HepG2 (cell line): ENCODE data around the gene LENEP. TPM values are rescaled to one million over a fixed set of nuclear protein-coding genes. Genes with fewer than 3 reads are reported as not detected.

ENCODE experiments used
- ATAC-seq: fragments of 200-7000 bp; cut with Tn5 transposase; 3 replicates; pipeline ENCODE4 v1.9.1; 2020; ENCODE audit warnings: mild to moderate bottlenecking, moderate library complexity
- BruUV-seq: library from RNA; stranded (reverse); fragments of 400-500 nt; replicated peaks from 2 replicates; lab custom pipeline; 2021; lab: Mats Ljungman, UMichigan
- CTCF ChIA-PET: fragments of 300-600 bp; formaldehyde crosslinking; extraction: SDS; loops from one replicate; lab custom pipeline; 2021; ENCODE audit warnings: low total read pairs, inconsistent platforms, low intra/inter-chr PET ratio; lab: Yijun Ruan, JAX
- POLR2A ChIA-PET: fragments of 350-600 bp; sonication (Branson Sonifier 250); formaldehyde crosslinking; loops from one replicate; lab custom pipeline; 2020; ENCODE audit warnings: antibody characterized with exemption, inconsistent platforms; lab: Yijun Ruan, JAX
- DNase-seq: peaks from one replicate; pipeline ENCODE4 v3.0.0-alpha.2; 2015; ENCODE audit warnings: low spot score
- FAIRE-seq: peaks from 3 replicates; lab custom pipeline; 2011; peaks lifted over from hg19 to GRCh38; lab: Jason Lieb, UNC
- H2AFZ ChIP-seq: one replicate; pipeline ENCODE4 v1.6.1; 2011; ENCODE audit warnings: low read length, inconsistent platforms
- H3K27ac ChIP-seq: fragments of 300-600 bp; 3 replicates; pipeline ENCODE4 v1.8.0; 2011; ENCODE audit warnings: mixed run types, mild to moderate bottlenecking, mixed read lengths, low read length, inconsistent platforms; ENCODE audit not compliant: insufficient read depth; ENCODE audit errors: extremely low read length
- H3K27me3 ChIP-seq, 2 experiments: fragments of 200-600 bp in 1 of 2; 2 replicates in 1 of 2; 3 replicates in 1 of 2; pipeline versions ENCODE4 v1.6.0 to v1.8.0; 2011; ENCODE audit warnings: low read length in 2 of 2, mild to moderate bottlenecking in 2 of 2, moderate library complexity in 2 of 2, inconsistent platforms in 1 of 2; ENCODE audit not compliant: insufficient read depth in 2 of 2, control insufficient read depth in 1 of 2
- H3K36me3 ChIP-seq, 2 experiments: fragments of 200-600 bp in 1 of 2; replicated peaks in 1 of 2; 2 replicates in 1 of 2; 3 replicates in 1 of 2; pipeline versions ENCODE4 v1.5.1 to v1.8.0; 2011; ENCODE audit warnings: low read length in 2 of 2, inconsistent platforms in 1 of 2; ENCODE audit not compliant: insufficient read depth in 2 of 2, control insufficient read depth in 1 of 2
- H3K4me1 ChIP-seq: 2 replicates; pipeline ENCODE4 v1.5.1; 2012; ENCODE audit warnings: low read length, inconsistent platforms; ENCODE audit not compliant: insufficient read depth
- H3K4me2 ChIP-seq: 2 replicates; pipeline ENCODE4 v1.6.0; 2011; ENCODE audit warnings: low read depth, low read length, inconsistent platforms
- H3K4me3 ChIP-seq, 3 experiments: fragments of 200-600 bp in 1 of 3; sonication (generic), shearing (Covaris generic) in 1 of 3; replicated peaks in 1 of 3; 2 replicates each; pipeline ENCODE4 v1.5.1; 2011 to 2016; ENCODE audit warnings: low read length in 3 of 3, inconsistent platforms in 2 of 3, low read depth in 2 of 3, mild to moderate bottlenecking in 2 of 3, control low read depth in 1 of 3, mixed read lengths in 1 of 3; ENCODE audit not compliant: insufficient read depth in 1 of 3
- H3K79me2 ChIP-seq: one replicate; pipeline ENCODE4 v1.6.1; 2011; ENCODE audit warnings: low read length, inconsistent platforms; ENCODE audit not compliant: insufficient read depth
- H3K9ac ChIP-seq: 2 replicates; pipeline ENCODE4 v1.6.0; 2011; ENCODE audit warnings: mild to moderate bottlenecking, low read depth, low read length, inconsistent platforms; ENCODE audit not compliant: insufficient read depth
- H3K9me3 ChIP-seq: 2 replicates; pipeline ENCODE4 v1.5.1; 2012; ENCODE audit warnings: mild to moderate bottlenecking, low read length
- H4K20me1 ChIP-seq: 2 replicates; pipeline ENCODE4 v1.6.0; 2011; ENCODE audit warnings: inconsistent platforms, mild to moderate bottlenecking, low read length, moderate library complexity; ENCODE audit not compliant: insufficient read depth
- HES4 ChIP-seq: sonication (generic); formaldehyde crosslinking; IDR thresholded peaks from 2 replicates; pipeline ENCODE4 v1.9.0; 2021; ENCODE audit warnings: mild to moderate bottlenecking, missing genetic modification reagents, borderline replicate concordance
- KAT8 ChIP-seq: IDR thresholded peaks from 2 replicates; pipeline ENCODE4 v1.6.1; 2016; ENCODE audit warnings: missing genetic modification reagents, missing compliant biosample characterization
- LCORL ChIP-seq, 2 experiments: fragments of 450-650 bp in 1 of 2; sonication (generic) in 1 of 2; formaldehyde crosslinking in 1 of 2; IDR thresholded peaks; 2 replicates each; pipeline versions ENCODE4 v1.5.0 to v1.6.1; 2017 to 2020; ENCODE audit warnings: antibody characterized with exemption in 1 of 2, missing genetic modification reagents in 1 of 2
- SMC3 ChIP-seq: IDR thresholded peaks from 2 replicates; pipeline ENCODE4 v1.6.1; 2011; ENCODE audit warnings: low read length, improper control_type of control experiment
- SPEN ChIP-seq: sonication (generic); formaldehyde crosslinking; IDR thresholded peaks from 2 replicates; pipeline ENCODE4 v1.5.1; 2020; ENCODE audit warnings: low read depth, mild to moderate bottlenecking, missing genetic modification reagents
- ZBTB1 ChIP-seq: sonication (generic); formaldehyde crosslinking; IDR thresholded peaks from 2 replicates; pipeline ENCODE4 v1.4.0; 2020; ENCODE audit warnings: missing genetic modification reagents, borderline replicate concordance
- ZBTB7A ChIP-seq: sonication (generic); formaldehyde crosslinking; IDR thresholded peaks from 2 replicates; pipeline ENCODE4 v1.8.0; 2022; ENCODE audit warnings: mild to moderate bottlenecking, missing genetic modification reagents
- ZKSCAN5 ChIP-seq: sonication (generic); formaldehyde crosslinking; IDR thresholded peaks from 2 replicates; pipeline ENCODE4 v1.5.1; 2020; ENCODE audit warnings: mild to moderate bottlenecking, missing genetic modification reagents
- ZNF550 ChIP-seq: sonication (generic); formaldehyde crosslinking; IDR thresholded peaks from 2 replicates; pipeline ENCODE4 v1.4.0; 2020; ENCODE audit warnings: mild to moderate bottlenecking, missing genetic modification reagents, borderline replicate concordance
- ZNF670 ChIP-seq: sonication (generic); formaldehyde crosslinking; IDR thresholded peaks from 2 replicates; pipeline ENCODE4 v1.8.0; 2022; ENCODE audit warnings: mild to moderate bottlenecking, missing genetic modification reagents, borderline replicate concordance
- ZNF777 ChIP-seq: sonication (generic); formaldehyde crosslinking; IDR thresholded peaks from 2 replicates; pipeline ENCODE4 v1.4.0; 2020; ENCODE audit warnings: missing genetic modification reagents
- WGBS: methylation state at CpG from one replicate; pipeline ENCODE4 v1.1.6; 2017; ENCODE audit warnings: low lambda C conversion rate; 5-methylcytosine and 5-hydroxymethylcytosine counted together
- in situ Hi-C: cut with HindIII; loops from 2 replicates; pipeline ENCODE4 v1.10.0; 2017; ENCODE audit warnings: low pct_unique_long_range_greater_than_20kb; ENCODE audit not compliant: extremely low pct_ligation_motif_present
- intact Hi-C: fragments of 100-400 bp; cut with micrococcal nuclease; formaldehyde crosslinking; loops from one replicate; pipeline ENCODE4 v1.10.0; 2022; ENCODE audit not compliant: unreplicated experiment
- polyA plus RNA-seq, 8 experiments: library from polyadenylated mRNA; depleted of rRNA in 3 of 8; stranded (reverse) in 7 of 8; unstranded in 1 of 8; fragments of >200 nt; fragmentation: Illumina TruSeq in 4 of 8; extraction: Trizol in 4 of 8; gene quantifications; 2 replicates each; pipeline versions ENCODE4 v1.2.1 to v1.2.3, GENCODE V29; 2011 to 2016; ENCODE audit warnings: low read depth in 4 of 8, missing spikeins in 1 of 8, mixed read lengths in 1 of 8; ENCODE audit not compliant: insufficient read depth in 1 of 8
- total RNA-seq, 5 experiments: library from RNA; depleted of rRNA; stranded (reverse); fragments of >200 nt; fragmentation: Illumina TruSeq; extraction: Trizol; gene quantifications; 2 replicates each; pipeline ENCODE4 v1.2.3, GENCODE V29; 2016; ENCODE audit warnings: low read depth in 1 of 5
- TF ChIP-seq, protein P1 (sequence below): sonication (generic); formaldehyde crosslinking; IDR thresholded peaks from 2 replicates; pipeline ENCODE4 v1.4.0; 2020; ENCODE audit warnings: mild to moderate bottlenecking, missing genetic modification reagents
- TF ChIP-seq, protein P2 (sequence below), 2 experiments: sonication (generic) in 1 of 2; formaldehyde crosslinking in 1 of 2; IDR thresholded peaks; 2 replicates each; pipeline versions ENCODE4 v1.4.0 to v1.6.1; 2018 to 2020; ENCODE audit warnings: missing genetic modification reagents in 2 of 2, borderline replicate concordance in 1 of 2, low read depth in 1 of 2, mild to moderate bottlenecking in 1 of 2, missing biosample characterization in 1 of 2
- TF ChIP-seq, protein P3 (sequence below): sonication (generic); formaldehyde crosslinking; IDR thresholded peaks from 2 replicates; pipeline ENCODE4 v1.9.0; 2021; ENCODE audit warnings: missing genetic modification reagents, borderline replicate concordance

Gene LENEP
- total and polyA plus RNA-seq, 2 of the 13 experiments (the other 11 are each of a cell fraction or from before 2014, with no cell fraction given): 0.29 TPM; not detected in 1

DNA sequence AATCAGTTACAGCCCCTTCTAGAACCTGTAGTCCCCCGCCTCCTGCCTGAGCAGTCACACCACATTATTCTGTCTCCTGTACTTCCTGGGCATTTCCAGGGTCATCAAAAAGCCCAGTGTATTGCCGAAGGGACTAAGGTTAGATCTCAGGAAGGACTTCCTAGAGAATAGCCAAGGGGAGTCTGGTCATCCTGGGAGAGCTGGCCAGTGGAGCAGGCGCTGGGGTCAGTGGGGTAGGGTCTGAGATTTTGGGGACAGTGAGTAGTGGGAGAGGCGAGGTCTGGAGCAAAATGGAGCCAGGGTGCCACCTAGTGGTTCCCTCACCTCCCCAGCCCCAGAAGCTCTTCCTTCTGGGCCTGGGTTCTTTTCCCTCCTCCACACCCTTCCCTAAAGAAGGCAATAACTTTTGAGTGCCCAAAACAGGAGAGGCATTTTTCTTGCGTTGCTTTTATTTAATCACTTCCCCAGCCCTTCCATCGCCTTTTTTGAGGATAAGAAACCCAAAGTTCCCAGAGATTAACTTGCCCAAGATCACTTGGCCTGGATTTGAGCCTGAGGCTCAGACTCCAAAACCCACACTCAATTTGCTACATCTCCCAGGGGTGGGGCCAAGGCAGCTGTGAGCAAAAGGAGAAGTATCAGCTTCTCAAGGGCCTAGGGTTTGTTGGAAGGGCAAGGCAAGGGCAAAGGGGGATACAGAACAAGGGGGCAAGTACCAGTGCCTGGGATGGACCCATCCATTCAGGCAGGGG, 49.6 kb upstream of the LENEP start:
- intact Hi-C loops: loop anchor here (1.0 kb wide), 1 partner anchor 38 kb away; no protein-coding TSS in a partner anchor
- CTCF ChIA-PET: interaction anchor here (1.7 kb wide), 1 partner anchor 73 kb away, joined by 5 read pairs; no protein-coding TSS in a partner anchor
- Histone ChIP-seq H3K27ac (peak overlapping the region; percentile 88), H3K4me2 (peak overlapping the region; percentile 56), H3K36me3 (peaks cover 0 to 2% of the 10 kb centered on the region in 2 experiments; a peak in 2 of 5 replicates), H2AFZ (no peak overlapping the region), H3K27me3 (no peaks in the 10 kb centered on the region), H4K20me1 (no peaks in the 10 kb centered on the region), H3K9ac (peak overlapping the region; percentile 60), H3K4me1 (peaks cover 71% of the 10 kb centered on the region), H3K79me2 (no peaks in the 10 kb centered on the region), H3K9me3 (no peaks in the 10 kb centered on the region), H3K4me3 (peak overlapping the region in 1 of 3 experiments; percentile 27; a peak in 2 of 6 replicates)
- WGBS: 19% methylated on average over 5 of the region's 6 CpGs
- peak; percentile 14; the same call in 1 of the 3 replicates for ATAC-seq
- DNase-seq: no peak
- in situ Hi-C loops: no loop called here
- BruUV-seq: no TSS peak
- peak; percentile 51 for FAIRE-seq
- POLR2A ChIA-PET: interaction anchor here (1.0 to 3.0 kb wide), 12 partner anchors 7 to 120 kb away, joined by 3 to 22 read pairs (median 5); partner anchors contain the start of genes EFNA4, PMVK and PYGO2
- TF ChIP-seq ZNF670 (CRISPR knock-in tag) (no peak), ZNF550 (CRISPR knock-in tag) (no peak), SMC3 (peak; percentile 71), SPEN (CRISPR knock-in tag) (no peak), LCORL (IDR thresholded peaks at IDR 0.05) (no peak), LCORL (CRISPR knock-in tag; IDR thresholded peaks at IDR 0.05) (no peak), ZBTB1 (CRISPR knock-in tag) (no peak), ZBTB7A (0 out of 2 replicates have a peak, but pooled peaks have one; percentile 14), ZKSCAN5 (CRISPR knock-in tag) (no peak), ZNF777 (CRISPR knock-in tag) (no peak), KAT8 (CRISPR knock-in tag) (no peak), HES4 (CRISPR knock-in tag) (no peak)
- TF ChIP-seq, protein P1, sequence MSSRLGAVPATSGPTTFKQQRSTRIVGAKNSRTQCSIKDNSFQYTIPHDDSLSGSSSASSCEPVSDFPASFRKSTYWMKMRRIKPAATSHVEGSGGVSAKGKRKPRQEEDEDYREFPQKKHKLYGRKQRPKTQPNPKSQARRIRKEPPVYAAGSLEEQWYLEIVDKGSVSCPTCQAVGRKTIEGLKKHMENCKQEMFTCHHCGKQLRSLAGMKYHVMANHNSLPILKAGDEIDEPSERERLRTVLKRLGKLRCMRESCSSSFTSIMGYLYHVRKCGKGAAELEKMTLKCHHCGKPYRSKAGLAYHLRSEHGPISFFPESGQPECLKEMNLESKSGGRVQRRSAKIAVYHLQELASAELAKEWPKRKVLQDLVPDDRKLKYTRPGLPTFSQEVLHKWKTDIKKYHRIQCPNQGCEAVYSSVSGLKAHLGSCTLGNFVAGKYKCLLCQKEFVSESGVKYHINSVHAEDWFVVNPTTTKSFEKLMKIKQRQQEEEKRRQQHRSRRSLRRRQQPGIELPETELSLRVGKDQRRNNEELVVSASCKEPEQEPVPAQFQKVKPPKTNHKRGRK (CRISPR knock-in tag): no peak
- TF ChIP-seq, protein P2, sequence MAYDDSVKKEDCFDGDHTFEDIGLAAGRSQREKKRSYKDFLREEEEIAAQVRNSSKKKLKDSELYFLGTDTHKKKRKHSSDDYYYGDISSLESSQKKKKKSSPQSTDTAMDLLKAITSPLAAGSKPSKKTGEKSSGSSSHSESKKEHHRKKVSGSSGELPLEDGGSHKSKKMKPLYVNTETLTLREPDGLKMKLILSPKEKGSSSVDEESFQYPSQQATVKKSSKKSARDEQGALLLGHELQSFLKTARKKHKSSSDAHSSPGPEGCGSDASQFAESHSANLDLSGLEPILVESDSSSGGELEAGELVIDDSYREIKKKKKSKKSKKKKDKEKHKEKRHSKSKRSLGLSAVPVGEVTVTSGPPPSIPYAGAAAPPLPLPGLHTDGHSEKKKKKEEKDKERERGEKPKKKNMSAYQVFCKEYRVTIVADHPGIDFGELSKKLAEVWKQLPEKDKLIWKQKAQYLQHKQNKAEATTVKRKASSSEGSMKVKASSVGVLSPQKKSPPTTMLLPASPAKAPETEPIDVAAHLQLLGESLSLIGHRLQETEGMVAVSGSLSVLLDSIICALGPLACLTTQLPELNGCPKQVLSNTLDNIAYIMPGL (CRISPR knock-in tag; IDR thresholded peaks at IDR 0.05; ENCODE audit: borderline replicate concordance in 1 of 2, low read depth in 1 of 2): peak in 1 of 2 experiments; percentile 9; a peak in 1 of 4 replicates
- TF ChIP-seq, protein P3, sequence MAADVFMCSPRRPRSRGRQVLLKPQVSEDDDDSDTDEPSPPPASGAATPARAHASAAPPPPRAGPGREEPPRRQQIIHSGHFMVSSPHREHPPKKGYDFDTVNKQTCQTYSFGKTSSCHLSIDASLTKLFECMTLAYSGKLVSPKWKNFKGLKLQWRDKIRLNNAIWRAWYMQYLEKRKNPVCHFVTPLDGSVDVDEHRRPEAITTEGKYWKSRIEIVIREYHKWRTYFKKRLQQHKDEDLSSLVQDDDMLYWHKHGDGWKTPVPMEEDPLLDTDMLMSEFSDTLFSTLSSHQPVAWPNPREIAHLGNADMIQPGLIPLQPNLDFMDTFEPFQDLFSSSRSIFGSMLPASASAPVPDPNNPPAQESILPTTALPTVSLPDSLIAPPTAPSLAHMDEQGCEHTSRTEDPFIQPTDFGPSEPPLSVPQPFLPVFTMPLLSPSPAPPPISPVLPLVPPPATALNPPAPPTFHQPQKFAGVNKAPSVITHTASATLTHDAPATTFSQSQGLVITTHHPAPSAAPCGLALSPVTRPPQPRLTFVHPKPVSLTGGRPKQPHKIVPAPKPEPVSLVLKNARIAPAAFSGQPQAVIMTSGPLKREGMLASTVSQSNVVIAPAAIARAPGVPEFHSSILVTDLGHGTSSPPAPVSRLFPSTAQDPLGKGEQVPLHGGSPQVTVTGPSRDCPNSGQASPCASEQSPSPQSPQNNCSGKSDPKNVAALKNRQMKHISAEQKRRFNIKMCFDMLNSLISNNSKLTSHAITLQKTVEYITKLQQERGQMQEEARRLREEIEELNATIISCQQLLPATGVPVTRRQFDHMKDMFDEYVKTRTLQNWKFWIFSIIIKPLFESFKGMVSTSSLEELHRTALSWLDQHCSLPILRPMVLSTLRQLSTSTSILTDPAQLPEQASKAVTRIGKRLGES (CRISPR knock-in tag): no peak
